ENCODE measurements around the gene ATP5ME. TPM values are rescaled to one million over a fixed set of nuclear protein-coding genes. Genes with fewer than 3 reads are reported as not detected.
A peak's percentile ranks its signal among the peaks of the same experiment; 100 is the strongest.
"Not testable (repeated sequence)": the region's sequence is repeated elsewhere in the genome, so short reads cannot be mapped to it uniquely, and the experiment has no call there.

The ATP5ME gene
- total RNA-seq, 1 donor from 2014 or later, result 235 TPM

DNA sequence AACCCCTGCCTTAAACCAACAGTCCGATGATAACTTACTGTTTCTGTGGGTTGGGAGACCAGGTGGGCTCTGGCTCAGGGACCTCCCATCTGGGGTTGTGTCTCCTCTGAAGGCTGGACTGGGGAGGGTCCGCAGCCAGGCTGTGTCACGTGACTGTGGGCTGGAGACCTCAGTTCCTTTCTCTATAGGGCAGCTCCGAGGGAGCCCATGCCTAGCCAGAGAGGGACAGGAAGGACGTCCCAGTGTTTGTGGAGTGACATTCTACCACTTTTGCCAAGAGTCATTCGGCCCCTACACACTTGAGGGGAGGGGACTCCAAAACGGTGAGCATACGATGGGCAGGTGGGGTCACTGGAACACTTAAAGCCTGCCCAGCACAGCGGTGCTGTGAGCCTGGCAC, 36.0 kb upstream of the ATP5ME start:
- Mint-ChIP-seq H3K36me3 (ENCODE audit: low read depth) (peaks cover 13% of the 10 kb centered on the region), H3K4me1 (ENCODE audit: low read depth) (peaks cover 15% of the 10 kb centered on the region), H3K9me3 (no peaks in the 10 kb centered on the region), H3K27ac (no peak overlapping the region), H3K27me3 (ENCODE audit: low read depth) (no peaks in the 10 kb centered on the region), H3K4me3 (ENCODE audit: low read depth) (no peak overlapping the region)
- DNase-seq (ENCODE audit: low spot score), result no peak
- intact Hi-C loops (cut with micrococcal nuclease), result no loop called here

DNA sequence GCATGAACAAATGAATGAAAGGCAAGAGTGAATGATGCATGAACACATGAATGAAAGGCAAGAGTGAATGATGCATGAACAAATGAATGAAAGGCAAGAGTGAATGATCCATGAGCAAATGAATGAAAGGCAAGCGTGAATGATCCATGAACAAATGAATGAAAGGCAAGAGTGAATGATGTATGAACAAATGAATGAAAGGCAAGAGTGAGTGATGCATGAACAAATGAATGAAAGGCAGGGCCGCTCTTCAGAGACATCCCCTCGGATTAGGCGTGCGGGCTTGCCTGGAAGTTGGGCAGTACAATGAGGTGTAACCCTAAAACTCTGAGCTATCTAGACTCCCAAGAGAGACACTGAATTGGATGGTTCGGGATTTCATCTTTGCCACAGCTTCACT, 35.3 kb upstream of the ATP5ME start:
- Mint-ChIP-seq H3K27ac (no peak overlapping the region), H3K36me3 (ENCODE audit: low read depth) (peaks cover 13% of the 10 kb centered on the region), H3K27me3 (ENCODE audit: low read depth) (no peaks in the 10 kb centered on the region), H3K4me1 (ENCODE audit: low read depth) (peaks cover 14% of the 10 kb centered on the region), H3K9me3 (no peaks in the 10 kb centered on the region), H3K4me3 (ENCODE audit: low read depth) (no peak overlapping the region)
- intact Hi-C loops (cut with micrococcal nuclease), result loop anchor here (5.0 kb wide), 1 partner anchor 73 kb away; no protein-coding TSS in a partner anchor
- no peak for DNase-seq (ENCODE audit: low spot score)

DNA sequence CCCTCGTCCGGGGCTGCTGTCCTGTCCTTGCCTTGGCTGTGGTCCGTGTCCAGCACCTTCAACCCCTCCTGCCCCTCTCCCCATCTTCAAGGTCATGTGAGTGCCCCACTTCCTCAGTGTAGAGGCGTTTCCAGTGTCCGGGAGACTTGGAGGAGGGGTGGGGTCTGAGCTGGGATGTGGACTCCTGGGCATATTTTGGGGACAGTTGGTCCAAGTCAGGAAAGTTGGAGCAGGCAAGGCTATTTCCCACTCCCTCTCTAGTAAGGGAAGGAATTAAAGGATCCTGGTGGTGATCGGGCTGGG, 34.5 kb upstream of the ATP5ME start:
- Mint-ChIP-seq H3K9me3 (no peaks in the 10 kb centered on the region), H3K36me3 (ENCODE audit: low read depth) (peaks cover 13% of the 10 kb centered on the region), H3K27ac (no peak overlapping the region), H3K4me1 (ENCODE audit: low read depth) (peaks cover 14% of the 10 kb centered on the region), H3K4me3 (ENCODE audit: low read depth) (no peak overlapping the region), H3K27me3 (ENCODE audit: low read depth) (no peaks in the 10 kb centered on the region)
- intact Hi-C loops (cut with micrococcal nuclease), result loop anchor here (5.0 kb wide), 1 partner anchor 74 kb away; no protein-coding TSS in a partner anchor
- DNase-seq (ENCODE audit: low spot score), result no peak

DNA sequence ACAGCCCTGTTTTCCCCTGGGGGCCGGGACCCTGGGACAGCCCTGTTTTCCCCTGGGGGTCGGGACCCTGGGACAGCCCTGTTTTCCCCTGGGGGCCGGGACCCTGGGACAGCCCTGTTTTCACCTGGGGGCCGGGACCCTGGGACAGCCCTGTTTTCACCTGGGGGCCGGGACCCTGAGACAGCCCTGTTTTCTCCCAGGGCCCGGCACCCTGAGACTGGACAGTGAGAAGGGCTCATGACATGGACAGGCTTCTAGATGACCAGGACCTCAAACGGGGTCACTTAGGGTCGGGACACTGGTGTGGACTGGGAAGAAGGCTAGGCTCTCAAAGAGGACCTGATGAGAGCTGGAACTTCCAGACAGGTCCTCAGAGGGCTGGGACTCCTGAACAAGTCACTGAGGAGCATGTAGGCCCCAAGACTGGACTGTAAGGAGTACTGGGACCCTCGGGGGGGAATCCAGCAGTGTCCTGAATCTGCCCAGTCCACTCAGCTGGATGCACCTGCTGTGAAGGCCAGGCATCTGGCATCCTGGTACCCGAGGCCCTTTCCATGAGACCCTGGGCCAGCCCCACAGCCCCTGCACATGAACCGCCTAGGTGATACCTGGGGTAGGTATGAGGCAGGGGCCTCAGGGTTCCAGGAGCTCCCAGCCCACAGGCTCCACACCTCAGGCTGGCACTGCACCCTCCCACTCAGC, 34.0 kb upstream of the ATP5ME start:
- Mint-ChIP-seq H3K27me3 (ENCODE audit: low read depth) (no peaks in the 10 kb centered on the region), H3K4me3 (ENCODE audit: low read depth) (no peak overlapping the region), H3K9me3 (no peaks in the 10 kb centered on the region), H3K36me3 (ENCODE audit: low read depth) (peaks cover 13% of the 10 kb centered on the region), H3K27ac (no peak overlapping the region), H3K4me1 (ENCODE audit: low read depth) (peaks cover 14% of the 10 kb centered on the region)
- no peak for DNase-seq (ENCODE audit: low spot score)
- intact Hi-C loops (cut with micrococcal nuclease), result loop anchor here (5.0 kb wide), 1 partner anchor 74 kb away; no protein-coding TSS in a partner anchor

DNA sequence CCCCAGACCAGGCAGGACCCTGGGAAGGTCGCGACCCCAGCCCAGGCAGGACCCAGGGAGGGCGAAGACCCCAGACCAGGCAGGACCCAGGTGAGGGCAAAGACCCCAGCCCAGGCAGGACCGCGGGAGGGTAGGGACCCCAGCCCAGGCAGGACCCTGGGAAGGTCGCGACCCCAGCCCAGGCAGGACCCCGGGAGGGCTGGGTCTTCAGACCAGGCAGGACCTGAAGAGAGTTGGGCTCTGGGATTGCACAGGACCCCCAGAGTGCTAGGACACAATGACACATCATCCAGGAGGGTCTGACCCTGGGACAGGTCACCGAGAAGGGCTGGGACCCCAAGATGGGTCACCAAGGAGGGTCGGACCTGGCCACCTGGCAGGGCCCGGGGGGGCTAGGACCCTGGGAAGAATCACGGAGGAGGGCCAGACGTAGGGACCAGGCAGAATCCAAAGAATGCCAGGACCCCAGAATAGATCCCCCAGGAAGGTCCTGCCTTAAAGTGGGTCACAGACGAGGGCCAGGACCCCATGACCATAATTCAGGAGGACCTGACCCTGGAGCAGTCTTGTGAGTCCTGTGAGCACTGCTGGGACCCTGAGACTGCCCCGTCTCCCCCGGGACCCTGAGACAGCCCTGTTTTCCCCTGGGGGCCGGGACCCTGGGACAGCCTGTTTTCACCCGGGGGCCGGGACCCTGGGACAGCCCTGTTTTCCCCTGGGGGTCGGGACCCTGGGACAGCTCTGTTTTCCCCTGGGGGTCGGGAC, 32.9 kb upstream of the ATP5ME start:
- H3K9me3 Mint-ChIP-seq, result no peaks in the 10 kb centered on the region
- peaks cover 13% of the 10 kb centered on the region for H3K36me3 Mint-ChIP-seq (ENCODE audit: low read depth)
- no peak for DNase-seq (ENCODE audit: low spot score)
- H3K4me3 Mint-ChIP-seq (ENCODE audit: low read depth), result peak overlapping the region; percentile 8
- no peaks in the 10 kb centered on the region for H3K27me3 Mint-ChIP-seq (ENCODE audit: low read depth)
- intact Hi-C loops (cut with micrococcal nuclease), result loop anchor here (5.0 kb wide), 1 partner anchor 75 kb away; no protein-coding TSS in a partner anchor
- H3K27ac Mint-ChIP-seq, result no peak overlapping the region
- H3K4me1 Mint-ChIP-seq (ENCODE audit: low read depth), result peaks cover 14% of the 10 kb centered on the region

DNA sequence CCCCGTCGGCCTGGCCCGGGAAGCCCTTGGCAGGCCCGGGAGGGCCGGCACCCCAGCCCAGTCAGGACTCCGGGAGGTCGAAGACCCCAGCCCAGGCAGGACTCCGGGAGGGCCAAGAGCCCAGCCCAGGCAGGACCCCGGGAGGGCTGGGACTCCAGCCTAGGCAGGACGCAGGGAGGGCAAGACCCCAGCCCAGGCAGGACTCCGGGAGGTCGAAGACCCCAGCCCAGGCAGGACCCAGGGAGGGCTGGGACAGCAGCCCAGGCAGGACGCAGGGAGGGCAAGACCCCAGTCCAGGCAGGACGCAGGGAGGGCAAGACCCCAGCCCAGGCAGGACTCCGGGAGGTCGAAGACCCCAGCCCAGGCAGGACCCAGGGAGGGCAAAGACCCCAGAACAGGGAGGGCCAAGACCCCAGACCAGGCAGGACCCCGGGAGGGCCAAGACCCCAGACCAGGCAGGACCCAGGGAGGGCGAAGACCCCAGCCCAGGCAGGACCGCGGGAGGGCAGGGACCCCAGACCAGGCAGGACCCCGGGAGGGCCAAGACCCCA, 32.1 kb upstream of the ATP5ME start:
- not testable (repeated sequence) for H3K9me3 Mint-ChIP-seq; H3K27me3 Mint-ChIP-seq (ENCODE audit: low read depth); DNase-seq (ENCODE audit: low spot score); H3K27ac Mint-ChIP-seq; H3K4me3 Mint-ChIP-seq (ENCODE audit: low read depth)
- peaks cover 13% of the 10 kb centered on the region for H3K36me3 Mint-ChIP-seq (ENCODE audit: low read depth)
- H3K4me1 Mint-ChIP-seq (ENCODE audit: low read depth), result peaks cover 14% of the 10 kb centered on the region
- intact Hi-C loops (cut with micrococcal nuclease), result loop anchor here (5.0 kb wide), 1 partner anchor 76 kb away; no protein-coding TSS in a partner anchor

DNA sequence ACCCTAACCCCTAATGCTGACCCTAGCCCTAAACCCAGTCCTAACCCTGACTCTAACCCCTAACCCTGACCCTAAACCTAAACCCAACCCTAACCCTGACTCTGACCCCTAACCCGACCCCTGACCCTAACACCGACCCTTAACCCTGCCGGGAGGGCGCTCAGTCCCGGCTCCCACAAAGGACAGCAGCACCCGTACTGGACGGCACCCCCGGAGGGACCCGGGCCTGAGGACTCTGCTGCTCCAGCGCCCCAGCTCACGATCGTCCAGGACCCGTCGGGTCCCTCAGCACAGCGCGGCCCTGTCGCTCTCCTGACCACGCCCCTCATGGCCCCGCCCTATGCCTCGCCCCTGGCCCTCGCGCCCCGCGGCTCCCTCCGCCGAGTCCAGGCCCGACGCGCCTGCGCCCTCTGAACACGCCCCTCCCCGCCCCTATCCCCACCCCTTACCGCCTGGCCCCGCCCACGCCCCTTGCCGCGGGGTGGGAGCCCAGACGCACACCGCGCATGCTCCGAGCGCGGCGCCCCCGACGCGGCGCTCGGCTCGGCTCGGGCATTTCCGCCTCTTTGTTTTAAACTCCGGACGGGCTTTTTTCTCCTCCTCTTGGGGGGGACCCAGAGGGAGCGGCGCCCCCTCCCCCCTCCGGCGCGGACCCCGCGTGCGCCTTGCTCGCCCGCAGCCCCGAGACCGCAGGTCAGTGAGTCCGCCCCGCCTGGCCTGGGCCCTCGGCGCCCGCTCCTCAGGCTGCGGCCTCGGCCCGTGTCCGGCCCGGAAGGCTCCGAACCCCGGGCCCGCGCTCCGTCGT, 31.4 kb upstream of the ATP5ME start, which contains the start of gene PCGF3:
PCGF3 (plus strand) TSS at position 555 of the 805 bp plus-strand sequence. CDS start 27,849 bp downstream, outside the sequence.
- Mint-ChIP-seq H3K27ac (peak within 1 kb of the TSS; percentile 52), H3K36me3 (ENCODE audit: low read depth) (peaks cover 13% of the 10 kb centered on the region), H3K4me1 (ENCODE audit: low read depth) (peaks cover 16% of the 10 kb centered on the region), H3K4me3 (ENCODE audit: low read depth) (peak within 1 kb of the TSS; percentile 74), H3K9me3 (no peaks in the 10 kb centered on the region), H3K27me3 (ENCODE audit: low read depth) (no peaks in the 10 kb centered on the region)
- peak; percentile 94 for DNase-seq (ENCODE audit: low spot score)
- intact Hi-C loops (cut with micrococcal nuclease), result loop anchor here (1.0 to 5.0 kb wide), 3 partner anchors 31 to 227 kb away; partner anchors contain the start of genes ATP5ME, GAK, MYL5 and TMEM175

DNA sequence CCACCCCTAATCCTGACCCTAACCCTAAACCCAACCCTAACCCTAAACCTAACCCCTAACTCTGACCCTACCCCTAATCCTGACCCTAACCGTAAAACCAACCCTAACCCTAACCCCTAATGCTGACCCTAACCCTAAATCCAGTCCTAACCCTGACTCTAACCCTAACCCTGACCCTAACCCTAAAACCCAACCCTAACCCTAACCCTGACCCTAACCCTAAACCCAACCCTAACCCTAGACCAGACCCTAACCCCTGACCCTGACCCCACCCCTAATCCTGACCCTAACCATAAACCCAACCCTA, 30.8 kb upstream of the ATP5ME start:
- DNase-seq (ENCODE audit: low spot score), result no peak
- Mint-ChIP-seq H3K9me3 (no peaks in the 10 kb centered on the region), H3K36me3 (ENCODE audit: low read depth) (peaks cover 13% of the 10 kb centered on the region), H3K4me3 (ENCODE audit: low read depth) (peak overlapping the region; percentile 74), H3K4me1 (ENCODE audit: low read depth) (peaks cover 22% of the 10 kb centered on the region), H3K27me3 (ENCODE audit: low read depth) (no peaks in the 10 kb centered on the region), H3K27ac (no peak overlapping the region)
- intact Hi-C loops (cut with micrococcal nuclease), result loop anchor here (1.0 to 5.0 kb wide), 3 partner anchors 30 to 227 kb away; partner anchors contain the start of genes ATP5ME, GAK, MYL5 and TMEM175

DNA sequence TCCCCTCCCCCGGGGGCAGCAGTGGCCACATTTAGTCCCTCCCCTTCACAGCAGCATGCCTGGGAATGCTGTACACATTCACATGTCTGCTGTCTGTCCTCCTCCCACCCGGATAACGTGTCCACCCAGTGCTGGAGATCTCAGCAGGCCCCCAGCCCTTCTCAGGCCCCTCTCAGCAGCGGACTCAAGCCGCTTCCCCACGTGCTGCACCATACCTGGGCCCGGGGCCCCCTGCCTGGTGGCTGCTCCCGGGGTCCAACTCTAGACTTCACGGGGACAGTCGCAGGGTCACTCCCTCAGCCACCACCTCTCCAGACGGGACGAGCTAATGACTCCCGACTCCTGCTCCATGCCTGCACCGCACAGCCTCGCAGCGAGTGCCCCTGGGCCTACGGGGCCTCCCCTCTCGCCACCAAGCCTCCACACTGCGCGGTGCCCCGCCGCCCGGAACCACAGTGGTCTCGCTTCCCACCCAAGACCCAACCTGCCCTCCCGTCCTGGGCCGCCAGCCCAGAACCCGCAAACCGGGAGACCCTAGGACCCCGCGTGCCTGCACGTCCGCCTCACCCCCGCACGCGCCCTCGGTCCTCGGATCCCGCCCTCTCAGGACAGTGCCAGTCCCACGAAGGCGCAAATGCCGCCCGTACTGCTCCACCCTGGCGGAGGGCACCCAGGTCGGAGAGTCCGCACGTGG, 30.3 kb upstream of the ATP5ME start:
- intact Hi-C loops (cut with micrococcal nuclease), result loop anchor here (2.0 kb wide), 1 partner anchor 30 kb away; the partner anchor contains the start of genes ATP5ME and MYL5
- Mint-ChIP-seq H3K4me1 (ENCODE audit: low read depth) (peaks cover 20% of the 10 kb centered on the region), H3K36me3 (ENCODE audit: low read depth) (peaks cover 8% of the 10 kb centered on the region), H3K27me3 (ENCODE audit: low read depth) (no peaks in the 10 kb centered on the region), H3K27ac (no peak overlapping the region), H3K4me3 (ENCODE audit: low read depth) (peak overlapping the region; percentile 74), H3K9me3 (no peaks in the 10 kb centered on the region)
- no peak for DNase-seq (ENCODE audit: low spot score)

DNA sequence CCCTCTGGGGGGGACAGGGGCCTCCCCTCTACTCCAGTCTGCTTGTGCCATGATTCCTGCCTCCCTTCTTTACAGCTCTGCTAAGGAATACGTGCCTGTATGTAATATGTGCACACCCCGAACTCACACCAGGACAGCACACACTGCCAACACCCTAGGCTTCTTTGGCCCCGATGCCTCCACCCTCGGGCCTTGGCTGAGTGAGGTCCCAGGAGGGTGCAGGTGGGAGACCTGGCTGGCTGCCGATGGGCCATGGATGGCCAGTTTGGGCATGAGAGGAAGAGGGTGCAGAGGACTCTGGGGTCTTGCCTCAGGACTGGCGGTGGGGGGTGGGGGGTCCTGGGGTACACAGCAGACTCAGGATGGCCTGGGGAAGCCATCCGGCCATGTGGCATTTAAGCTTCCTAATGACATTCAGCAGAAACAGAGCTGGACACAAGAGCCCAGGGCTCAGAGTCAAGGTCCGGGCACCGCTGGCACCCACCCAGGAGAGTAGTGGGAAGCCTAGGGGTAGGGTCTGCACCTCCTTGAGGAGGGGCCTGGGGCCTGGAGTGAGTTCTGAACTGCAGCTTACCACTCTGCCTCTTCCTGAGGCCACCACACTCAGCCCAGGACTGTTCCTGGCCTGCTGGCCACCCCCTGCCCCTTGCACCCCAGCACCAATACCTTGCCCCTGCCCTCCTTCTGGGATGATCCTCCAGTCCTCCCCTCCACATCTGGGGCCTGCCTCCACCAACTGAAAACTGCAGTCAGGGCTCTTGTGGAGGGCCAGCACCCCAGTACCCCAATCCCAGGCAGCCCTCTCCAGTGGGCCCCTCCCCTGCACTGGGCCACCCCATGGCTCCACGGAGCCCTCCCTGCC, 29.5 kb upstream of the ATP5ME start:
- no peak overlapping the region for H3K4me3 Mint-ChIP-seq (ENCODE audit: low read depth)
- no peaks in the 10 kb centered on the region for H3K27me3 Mint-ChIP-seq (ENCODE audit: low read depth)
- peaks cover under 1% of the 10 kb centered on the region for H3K36me3 Mint-ChIP-seq (ENCODE audit: low read depth)
- no peaks in the 10 kb centered on the region for H3K9me3 Mint-ChIP-seq
- intact Hi-C loops (cut with micrococcal nuclease), result loop anchor here (2.0 kb wide), 1 partner anchor 29 kb away; the partner anchor contains the start of genes ATP5ME and MYL5
- no peak for DNase-seq (ENCODE audit: low spot score)
- peaks cover 17% of the 10 kb centered on the region for H3K4me1 Mint-ChIP-seq (ENCODE audit: low read depth)
- H3K27ac Mint-ChIP-seq, result no peak overlapping the region

DNA sequence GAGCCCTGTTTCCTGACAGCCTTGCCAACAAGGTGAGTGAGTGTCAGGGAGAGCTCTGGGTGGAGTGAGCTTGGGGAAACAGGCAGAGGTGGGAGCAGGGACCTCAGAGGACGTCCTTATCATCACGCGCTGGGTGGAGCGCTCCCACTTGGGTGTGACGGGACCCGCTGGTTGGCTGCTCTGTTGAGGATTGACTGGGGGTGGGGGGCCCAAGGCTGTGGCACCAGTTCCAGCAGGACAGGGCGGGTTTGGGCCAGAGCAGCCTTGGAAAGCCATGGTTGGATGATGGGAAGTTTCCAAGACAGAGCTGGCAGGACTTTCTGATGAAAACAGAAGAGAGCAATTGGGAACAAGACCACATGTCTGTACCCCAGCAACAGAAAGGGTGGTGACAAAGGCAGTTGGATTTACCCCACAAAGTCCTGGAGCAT, 28.6 kb upstream of the ATP5ME start:
- no peak overlapping the region for H3K27ac Mint-ChIP-seq
- intact Hi-C loops (cut with micrococcal nuclease), result no loop called here
- no peaks in the 10 kb centered on the region for H3K27me3 Mint-ChIP-seq (ENCODE audit: low read depth)
- peaks cover 17% of the 10 kb centered on the region for H3K4me1 Mint-ChIP-seq (ENCODE audit: low read depth)
- H3K9me3 Mint-ChIP-seq, result no peaks in the 10 kb centered on the region
- no peak for DNase-seq (ENCODE audit: low spot score)
- H3K36me3 Mint-ChIP-seq (ENCODE audit: low read depth), result no peaks in the 10 kb centered on the region
- H3K4me3 Mint-ChIP-seq (ENCODE audit: low read depth), result no peak overlapping the region

Data from activated T-helper 2 cell treated with anti-CD3 and anti-CD28 coated beads, Interferon-gamma antibody, Interleukin-2, Interleukin-4, amounts not matched to agents 10 μg/mL and 5 μg/mL and 100 μg/mL, durations not matched to agents 14 hours and 24 hours and 36 hours (primary cell).